Stimulated activated CD4-positive, alpha-beta T cell treated with anti-CD3 and anti-CD28 coated beads, Interleukin-1b, Interleukin-23, amount 100 ng/mL, for 24 hours (primary cell): Measurements from ENCODE around the gene SHOC2.

Source experiments
- DNase-seq, 4 experiments: peaks; one replicate each; pipeline ENCODE4 v3.0.0-alpha.2; 2020; ENCODE audit warnings: low read depth in 4 of 4, low spot score in 1 of 4

The SHOC2 gene

DNA sequence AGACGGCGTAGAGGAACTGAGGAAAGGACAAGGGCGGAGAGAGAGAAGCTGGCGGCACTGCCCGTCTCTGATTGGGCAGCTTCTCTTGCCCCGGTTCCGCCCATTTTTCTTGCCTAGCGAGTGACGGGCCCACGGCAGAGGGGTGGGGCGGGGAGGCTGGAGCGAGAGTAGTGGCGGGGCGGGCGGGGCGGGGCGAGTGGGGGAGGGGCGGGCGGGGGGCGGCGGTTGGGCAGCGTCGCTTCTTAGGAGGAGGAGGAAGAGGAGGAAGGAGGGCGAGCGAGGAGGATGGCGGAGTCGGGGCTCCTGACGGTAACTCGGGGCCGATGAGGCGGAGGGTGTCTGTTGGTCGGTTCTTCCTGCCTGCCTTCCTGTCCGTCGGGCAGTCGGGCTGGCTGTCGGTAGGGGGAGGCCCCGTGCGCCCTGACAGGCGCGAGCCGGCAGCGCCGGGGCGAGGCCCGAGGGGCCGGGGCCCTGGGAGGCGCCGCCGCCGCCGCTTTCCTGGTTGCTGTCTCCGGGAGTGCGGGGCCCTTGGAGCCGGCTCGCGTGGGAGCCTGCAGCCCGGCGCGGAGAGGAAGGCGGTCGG is at the start of gene SHOC2:
Gene SHOC2 (plus strand): TSS at position 256 of the 583 bp plus-strand sequence. CDS start 44,755 bp downstream, outside the sequence.
- peak in 3 of 4 experiments; percentile 88 to 97 (median 96) for DNase-seq

DNA sequence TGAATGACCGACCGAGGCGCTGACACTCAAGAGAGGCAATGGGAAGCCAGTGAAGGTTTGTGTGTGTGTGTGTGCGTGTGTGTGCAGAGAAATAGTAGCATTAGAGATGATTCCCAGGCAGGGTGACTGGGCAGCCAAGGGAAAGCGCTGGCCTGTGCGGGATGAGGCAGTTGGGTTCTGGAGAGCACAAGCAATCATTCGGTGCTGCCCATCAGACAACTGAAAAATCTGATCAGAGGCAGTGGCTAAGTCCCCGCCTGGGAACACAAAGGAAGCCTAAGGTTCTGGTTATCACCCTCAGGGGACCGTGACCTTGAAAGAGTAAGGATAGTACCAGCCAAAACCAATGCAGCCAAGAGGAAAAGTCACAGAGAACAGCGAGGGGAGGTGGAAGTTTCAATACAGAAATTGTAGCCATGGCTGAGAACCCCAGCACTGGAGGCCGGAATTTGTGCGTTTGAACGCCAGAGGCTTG is 48.5 kb upstream of the SHOC2 start:
- no peak for DNase-seq

DNA sequence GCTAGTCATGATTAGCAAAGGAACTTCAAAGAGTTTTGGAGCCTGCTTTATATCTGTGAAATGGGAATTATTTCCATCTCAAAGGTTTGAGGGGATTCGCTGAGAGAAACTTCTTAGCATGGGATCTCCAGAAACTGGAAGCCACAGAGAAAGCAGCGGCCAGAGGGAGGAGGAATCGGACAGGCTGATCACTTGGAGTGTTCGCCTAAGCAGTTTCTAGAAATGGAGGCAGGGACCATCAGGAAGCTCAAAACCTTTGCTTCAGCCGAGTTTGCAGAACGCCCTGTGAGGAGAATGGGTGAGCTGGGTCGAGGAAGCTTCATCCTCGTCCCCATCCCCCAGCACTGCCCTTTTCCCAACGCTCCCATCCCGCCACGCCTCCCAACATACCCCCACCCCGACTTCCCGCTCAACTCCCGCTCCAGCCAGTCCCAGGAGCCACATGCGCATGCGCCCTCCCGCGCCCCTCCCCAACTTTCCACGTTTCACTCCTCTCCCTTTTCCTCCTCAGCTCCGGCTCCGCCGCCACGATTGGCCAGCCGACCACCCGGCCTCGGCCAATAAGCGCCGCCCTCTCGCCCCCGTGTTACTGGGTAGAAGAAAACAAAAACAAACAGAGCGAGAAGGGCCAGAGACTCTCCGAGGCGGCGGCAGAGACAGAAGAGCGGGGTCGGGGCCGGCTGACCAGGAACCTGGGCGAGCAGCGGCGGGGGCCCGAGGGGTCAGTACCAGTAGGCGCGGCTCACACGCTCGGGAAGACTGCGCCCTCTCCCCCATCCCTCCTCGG is 47.9 kb upstream of the SHOC2 start, which contains the start of gene PDCD4:
Gene PDCD4 (plus strand): TSS at position 631 of the 787 bp plus-strand sequence. CDS start 4,100 bp downstream, outside the sequence.
- DNase-seq = peak; percentile 83 to 96 (median 88)

DNA sequence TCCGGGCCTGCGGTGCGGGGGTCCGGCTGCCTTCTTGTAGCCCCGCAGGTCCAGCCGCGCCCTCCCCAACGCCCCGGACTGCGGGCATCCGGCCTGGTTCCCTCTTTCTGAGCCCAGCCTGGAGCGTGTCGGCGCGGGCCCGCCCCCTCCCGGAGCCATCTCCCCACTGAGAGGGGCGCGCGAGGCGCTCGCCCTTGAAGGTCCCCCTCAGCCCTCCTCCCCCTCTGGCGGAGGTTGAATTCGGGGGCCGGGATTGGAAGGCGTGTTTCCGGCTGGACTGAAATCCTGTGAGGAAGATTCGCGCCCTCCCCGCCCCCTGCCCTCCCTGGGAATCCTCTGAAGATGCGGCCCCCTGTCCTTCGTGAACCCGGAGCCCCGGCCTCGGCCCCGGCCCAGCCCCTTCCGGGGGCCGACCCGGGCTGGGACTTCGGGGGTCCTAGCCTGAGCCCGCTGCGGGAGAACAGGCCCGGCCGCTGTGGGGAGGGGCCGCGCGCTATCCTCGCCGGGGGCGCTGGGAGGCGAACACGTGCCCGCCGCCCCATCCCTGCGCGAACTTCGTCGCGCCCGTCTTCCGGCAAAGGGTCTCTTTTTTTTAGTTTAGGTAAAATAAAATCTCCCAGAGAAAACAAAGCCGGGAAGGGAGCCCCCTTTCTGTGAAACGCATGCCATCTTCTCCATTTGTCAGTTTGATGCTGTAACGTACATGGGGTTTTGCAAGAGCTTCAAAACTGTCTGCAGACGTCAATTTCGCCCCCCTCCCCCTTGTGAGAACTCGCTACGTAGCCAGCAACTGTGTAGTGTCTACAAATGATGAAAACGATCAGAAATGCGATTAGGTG is 47.0 kb upstream of the SHOC2 start:
- DNase-seq = peak in 3 of 4 experiments; percentile 47 to 65 (median 55)

DNA sequence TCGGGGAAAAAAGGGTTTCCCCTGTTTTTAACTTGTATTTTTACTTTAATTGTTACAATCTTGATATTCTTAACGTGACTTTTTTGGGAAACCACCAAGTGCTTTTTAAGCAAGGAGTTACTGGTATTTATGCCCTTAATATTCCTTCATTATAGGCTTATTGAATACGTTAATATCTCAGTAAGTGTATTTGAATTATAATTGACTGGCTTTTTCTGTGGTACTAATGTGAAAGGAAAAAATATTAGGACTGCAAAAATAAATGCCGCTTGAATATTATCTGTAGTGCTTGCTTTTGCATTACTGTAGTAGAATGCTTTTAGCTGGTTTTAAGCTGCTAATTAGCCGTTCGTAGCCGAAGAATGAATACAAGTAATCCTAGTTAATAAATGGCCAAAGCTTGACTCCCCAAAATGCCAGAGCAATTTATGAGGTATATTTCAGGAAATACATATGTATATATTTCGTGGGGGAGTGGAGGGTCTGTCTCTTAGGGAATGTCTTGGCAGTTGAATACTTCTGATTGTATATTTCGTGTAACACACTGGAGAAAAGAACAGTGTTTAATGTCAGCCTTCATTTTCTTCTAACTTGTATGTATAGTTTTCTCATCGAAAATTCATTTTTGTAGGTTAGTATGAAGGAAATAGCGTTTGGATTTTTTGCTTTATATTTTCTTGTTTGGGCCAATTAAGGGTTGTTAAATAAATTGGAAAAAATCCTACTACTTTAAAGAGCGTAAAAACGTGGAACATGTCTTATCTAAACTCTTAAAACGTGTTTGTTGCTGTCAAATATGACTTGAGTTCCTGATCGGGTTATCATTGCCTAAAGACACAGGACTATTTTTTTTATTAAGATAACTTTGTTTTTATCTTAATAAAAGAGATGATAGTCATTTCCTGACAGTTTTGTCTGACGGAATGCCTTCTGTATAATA is 46.1 kb upstream of the SHOC2 start:
- DNase-seq = no peak

DNA sequence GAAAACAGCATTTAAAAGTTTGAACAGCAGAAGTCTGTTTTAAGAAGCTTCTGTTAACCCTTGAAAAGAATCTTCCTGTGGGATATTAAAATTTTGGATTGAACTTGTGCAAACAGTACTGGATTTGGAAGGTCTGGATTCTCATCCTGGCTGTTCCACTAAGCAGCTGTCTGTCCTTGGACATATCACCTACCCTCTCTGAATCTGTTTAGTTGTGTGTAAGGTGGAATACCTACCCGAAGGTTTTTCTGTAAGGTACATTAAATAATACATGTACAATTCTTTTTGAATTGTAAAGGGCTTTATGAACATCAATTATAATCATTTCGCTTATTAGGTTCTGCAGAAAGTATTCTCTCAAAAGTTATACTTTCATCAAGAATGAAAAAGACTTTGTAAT is 45.5 kb upstream of the SHOC2 start:
- no peak for DNase-seq

DNA sequence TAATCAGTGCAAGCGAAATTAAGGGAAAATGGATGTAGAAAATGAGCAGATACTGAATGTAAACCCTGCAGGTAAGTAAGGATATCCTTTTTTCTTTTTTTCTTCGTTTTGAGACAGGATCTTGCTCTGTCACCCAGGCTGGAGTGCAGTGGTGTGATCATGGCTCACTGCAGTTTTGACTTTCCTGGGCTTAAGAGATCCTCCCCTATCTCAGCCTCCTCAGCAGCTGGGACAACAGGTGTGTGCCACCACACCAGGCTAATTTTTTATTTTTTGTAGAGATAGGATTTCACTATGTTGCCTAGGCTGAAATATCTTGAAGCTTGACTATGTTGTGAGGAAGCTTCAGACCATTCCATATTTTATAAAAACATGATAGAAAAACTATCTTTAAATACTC is 43.4 kb upstream of the SHOC2 start:
- no peak for DNase-seq

DNA sequence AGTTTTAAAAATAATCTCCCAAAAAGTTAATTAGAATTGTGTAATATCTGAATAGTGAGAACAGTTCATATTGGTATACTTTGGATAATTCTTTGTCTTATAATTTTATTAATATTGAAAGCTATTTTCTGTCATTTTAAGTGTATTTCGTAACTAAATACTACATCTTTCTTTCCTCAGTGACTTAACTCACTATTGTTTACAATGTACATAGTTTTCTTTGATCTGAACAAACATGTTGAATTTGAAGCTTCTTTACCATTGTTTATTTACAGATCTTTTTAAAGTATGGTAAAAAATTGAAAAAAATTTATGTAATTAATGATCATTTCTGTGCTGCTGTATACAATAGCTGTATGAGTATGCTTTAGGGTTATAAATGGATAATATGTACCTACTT is 42.6 kb upstream of the SHOC2 start:
- no peak for DNase-seq

DNA sequence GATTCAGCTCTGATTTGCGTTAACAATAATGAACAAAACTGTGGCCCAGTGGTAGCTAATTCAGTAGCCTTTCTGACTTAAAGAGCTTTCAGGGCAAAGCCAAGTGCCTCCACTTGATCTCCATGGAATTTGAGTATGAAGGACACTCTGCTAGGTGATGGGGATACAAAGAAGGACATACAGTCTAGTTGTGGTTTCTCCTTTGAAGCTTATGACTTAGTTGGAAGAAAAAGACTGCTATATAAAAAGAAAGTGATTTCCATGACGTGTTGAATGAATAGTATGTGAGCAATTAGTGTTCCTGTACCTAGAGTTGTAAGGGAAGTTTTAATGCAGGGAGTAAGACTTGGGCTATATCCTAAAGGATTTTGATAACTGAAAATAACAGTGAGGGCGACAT is 39.4 kb upstream of the SHOC2 start:
- no peak for DNase-seq

DNA sequence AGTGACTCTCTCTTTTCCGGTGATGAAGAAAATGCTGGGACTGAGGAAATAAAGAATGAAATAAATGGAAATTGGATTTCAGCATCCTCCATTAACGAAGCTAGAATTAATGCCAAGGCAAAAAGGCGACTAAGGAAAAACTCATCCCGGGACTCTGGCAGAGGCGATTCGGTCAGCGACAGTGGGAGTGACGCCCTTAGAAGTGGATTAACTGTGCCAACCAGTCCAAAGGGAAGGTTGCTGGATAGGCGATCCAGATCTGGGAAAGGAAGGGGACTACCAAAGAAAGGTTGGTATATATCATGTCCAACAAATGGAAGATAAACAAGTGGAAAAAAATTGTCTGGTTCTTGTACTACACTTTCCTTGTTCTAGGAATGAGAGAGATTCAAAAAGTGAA is 38.2 kb upstream of the SHOC2 start:
- no peak for DNase-seq

DNA sequence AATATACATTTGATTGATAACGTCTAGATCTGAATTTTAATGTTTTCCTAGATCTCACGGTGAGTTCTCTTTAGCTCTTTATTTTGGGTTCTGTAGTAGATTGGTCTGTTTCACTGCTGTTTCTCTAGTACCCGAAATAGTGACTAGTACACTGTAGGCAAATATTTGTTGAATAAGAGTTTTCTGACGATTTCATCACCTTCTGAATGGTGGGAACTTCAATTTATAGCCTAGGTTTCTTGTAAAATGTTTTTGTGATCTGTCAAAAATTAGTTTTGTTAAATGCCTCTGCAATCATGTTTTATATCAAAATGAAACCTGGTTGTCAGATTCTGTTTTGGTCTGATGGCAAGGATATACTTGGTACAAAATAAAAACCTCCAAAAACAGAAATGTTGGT is 37.5 kb upstream of the SHOC2 start:
- no peak for DNase-seq

DNA sequence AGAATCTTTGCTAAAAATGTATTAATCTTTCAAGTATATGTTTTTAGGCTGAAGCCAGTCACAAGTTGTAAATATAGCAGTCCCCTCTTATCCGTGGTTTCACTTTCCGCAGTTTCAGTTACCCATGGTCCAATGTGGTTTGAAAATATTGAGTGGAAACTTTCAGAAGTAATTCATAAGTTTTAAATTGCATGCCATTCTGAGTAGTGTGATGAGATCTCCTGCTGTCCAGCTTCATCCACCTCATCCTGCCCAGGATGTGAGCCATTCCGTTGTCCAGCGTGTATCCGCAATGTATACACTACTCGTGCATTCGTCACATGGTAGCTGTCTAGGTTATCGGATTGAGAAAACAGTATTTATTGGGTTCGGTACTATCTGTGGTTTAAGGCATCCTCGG is 35.5 kb upstream of the SHOC2 start:
- no peak for DNase-seq

DNA sequence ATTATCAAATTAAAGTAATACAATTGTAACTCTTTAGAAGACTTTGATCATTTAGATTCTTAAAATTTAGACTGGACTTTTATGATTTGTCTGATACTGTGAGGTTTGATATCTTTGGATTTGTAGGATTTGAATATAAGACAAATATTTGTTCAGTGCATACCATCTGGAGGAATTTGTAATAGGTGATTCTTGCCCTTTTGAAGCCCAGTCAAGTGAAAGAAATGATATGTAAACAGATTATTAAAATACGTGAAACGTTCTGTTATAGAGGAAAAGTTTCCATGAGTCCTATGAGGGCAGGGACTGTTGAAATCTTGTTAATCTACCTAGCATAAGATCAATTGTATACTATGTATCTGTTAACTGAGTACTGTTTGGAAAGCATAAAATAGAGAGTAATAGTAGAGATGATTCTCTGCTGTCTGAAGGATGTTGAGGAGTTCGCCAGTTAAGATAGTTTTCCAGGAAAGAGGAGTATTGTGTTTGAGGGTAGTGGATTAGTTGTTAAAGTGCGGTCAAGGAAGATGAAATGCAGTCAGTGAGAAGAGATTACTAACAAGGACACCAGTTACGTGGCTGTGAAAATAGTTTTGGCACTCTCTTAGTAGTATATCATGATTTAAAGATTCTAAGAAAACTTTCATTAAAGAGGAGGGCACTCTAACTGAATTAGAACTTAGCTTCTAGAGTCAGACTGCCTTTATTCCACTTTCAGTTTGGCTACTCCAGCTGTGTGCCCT is 33.3 kb upstream of the SHOC2 start:
- DNase-seq = no peak

DNA sequence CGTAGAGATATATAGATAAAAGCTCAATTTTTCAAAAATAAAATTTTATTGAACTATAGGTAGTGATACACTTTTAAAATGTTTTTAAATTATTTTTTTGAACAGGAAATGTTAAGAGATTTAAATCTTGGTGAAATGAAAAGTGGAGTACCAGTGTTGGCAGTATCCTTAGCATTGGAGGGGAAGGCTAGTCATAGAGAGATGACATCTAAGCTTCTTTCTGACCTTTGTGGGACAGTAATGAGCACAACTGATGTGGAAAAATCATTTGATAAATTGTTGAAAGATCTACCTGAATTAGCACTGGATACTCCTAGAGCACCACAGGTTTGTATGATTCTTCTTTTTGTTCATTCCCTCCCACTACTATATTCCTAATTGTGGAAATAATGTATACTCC is 31.8 kb upstream of the SHOC2 start:
- DNase-seq = no peak

DNA sequence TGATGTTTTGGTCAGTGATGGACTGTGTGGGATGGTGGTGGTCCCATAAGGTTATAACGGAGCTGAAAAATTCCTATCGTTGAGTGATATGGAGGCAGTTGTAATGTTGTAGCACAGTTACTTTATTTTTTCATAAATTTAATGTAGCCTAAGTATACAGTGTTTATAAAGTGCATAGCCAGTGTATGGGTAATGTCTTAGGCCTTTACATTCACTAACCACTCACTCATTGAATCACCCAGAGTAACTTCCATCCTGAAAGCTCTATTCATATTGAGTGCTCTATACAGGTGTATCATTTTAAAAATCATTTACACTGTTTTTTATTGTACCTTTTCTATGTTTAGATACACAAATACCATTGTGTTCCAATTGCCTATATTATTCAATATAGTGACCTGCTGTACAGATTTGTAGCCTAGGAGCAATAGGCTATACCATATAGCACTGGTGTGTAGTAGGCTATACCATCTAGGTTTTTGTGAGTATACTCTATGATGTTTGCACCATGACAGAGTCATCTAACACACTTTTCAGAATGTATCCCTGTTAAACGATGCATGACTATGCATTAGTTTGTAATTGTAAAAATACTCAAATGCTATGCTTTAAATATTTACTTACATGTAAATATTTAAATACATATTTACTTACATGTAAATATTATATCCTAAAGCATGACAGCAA is 26.7 kb upstream of the SHOC2 start:
- no peak for DNase-seq

DNA sequence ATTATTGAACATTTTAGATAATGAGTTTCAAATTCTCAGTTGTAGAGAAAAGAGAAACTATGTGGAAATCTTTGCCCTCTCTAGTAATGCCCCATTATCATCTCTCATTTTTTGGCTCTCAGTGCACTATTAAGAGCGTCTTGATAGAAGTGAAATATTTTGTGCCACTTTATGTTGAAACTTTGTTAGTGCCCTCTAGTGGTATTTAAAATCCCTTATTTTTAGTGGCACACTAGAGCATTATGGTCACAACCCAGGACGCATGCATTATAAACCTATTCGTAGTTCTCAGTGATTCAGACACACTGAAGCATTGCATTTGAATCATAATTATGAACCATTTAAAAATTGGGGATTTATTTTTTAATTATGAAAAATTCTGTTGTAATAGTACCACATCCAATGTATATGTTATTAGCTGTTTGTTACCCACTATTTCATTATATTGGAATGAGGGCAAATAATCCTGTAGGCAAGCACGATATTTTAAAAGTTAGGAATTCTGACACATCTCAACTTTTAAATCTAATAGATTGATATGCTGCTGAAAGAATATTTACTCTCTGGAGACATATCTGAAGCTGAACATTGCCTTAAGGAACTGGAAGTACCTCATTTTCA is 25.7 kb upstream of the SHOC2 start:
- DNase-seq = no peak

DNA sequence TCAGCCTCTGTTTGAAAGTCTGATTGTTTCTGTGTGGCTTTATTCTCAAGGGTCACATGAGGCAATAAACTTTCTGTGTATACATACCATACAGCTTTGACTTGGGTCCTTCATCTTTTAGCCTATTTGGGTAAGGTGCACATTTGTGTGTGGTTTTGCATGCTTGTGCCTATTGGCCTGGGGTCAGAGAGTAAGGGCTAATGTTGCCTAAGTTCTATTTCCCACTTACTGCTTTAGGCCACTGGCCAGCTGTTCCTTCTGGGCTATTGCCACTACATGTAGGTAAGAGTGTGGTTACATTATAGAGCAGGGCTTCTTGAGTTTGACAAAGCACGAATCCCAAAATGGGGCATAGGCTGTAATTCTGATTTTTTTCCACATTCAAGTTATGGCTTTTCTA is 22.2 kb upstream of the SHOC2 start:
- no peak for DNase-seq

DNA sequence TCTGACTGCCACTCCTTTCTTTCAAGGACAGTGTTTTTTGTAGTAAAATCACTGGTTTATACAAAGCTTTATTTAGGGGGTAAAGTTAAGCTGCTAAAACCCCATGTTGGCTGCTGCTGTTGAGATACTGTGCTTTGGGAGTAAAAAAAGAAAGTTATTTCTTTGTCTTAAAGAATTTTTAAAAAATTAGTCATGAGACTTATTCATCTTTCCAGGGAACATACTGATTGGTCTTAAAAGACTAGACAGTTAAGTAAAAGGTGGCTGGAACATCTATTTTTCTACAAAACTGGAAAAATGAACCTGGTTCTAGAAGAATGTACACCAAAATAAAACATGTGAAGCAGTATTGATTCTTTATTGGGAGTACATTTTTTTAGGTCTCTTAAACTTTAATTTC is 21.0 kb upstream of the SHOC2 start:
- no peak for DNase-seq

DNA sequence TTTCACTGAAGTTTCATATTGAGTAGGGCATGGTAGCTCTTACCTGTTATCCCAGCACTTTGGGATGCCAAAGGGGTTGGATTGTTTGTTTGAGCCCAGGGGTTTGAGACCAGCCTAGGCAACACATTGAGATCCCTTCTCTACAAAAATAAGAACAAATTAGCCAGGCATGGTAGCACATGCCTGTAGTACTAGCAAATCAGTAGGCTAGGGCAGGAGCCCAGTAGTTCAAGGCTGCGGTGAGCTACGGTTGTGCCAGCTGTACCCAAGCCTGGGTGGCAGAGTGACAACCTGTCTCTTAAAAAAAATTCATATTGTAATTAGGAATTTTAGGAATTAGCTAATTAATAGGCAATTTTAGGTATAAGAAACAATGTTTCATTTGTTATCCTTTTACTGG is 18.4 kb upstream of the SHOC2 start:
- no peak for DNase-seq
